ENCODE data around the gene PGM5. TPM values are rescaled to one million over a fixed set of nuclear protein-coding genes. Genes with fewer than 3 reads are reported as not detected.

The PGM5 gene
- total RNA-seq, 4 donors from 2014 or later, result 153 to 289 (median 274) TPM

DNA sequence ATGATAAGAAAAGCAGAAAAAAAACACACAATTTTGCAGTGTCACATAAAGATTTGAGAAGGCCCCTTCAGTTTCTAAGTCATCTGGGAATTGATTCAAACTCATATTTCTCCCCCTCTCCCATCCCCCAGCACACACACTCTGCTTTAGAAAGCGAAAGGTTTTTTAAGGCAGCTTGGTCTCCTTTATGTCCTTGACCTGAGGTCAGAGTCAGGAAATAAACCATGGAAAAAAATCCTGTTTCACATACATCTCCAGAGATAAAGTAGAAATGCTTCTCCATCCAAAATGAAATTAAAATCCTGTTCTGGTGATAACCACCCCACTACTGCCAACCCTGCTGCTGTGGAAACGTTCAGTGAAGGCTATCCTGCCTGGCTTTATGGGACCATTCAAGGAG lies 131.7 kb downstream of the PGM5 start:
- DNase-seq, result no peak
- Histone ChIP-seq H3K27ac (peak overlapping the region; percentile 51 to 61), H3K9me3 (peaks cover 0 to 2% of the 10 kb centered on the region in 2 donors), H3K27me3 (no peaks in the 10 kb centered on the region), H3K4me1 (peaks cover 3 to 8% of the 10 kb centered on the region in 2 donors), H3K4me3 (no peak overlapping the region), H3K36me3 (no peaks in the 10 kb centered on the region)
- intact Hi-C loops (cut with DNase I; ENCODE audit: low total_unique reads), result no loop called here
- TF ChIP-seq, protein P1, sequence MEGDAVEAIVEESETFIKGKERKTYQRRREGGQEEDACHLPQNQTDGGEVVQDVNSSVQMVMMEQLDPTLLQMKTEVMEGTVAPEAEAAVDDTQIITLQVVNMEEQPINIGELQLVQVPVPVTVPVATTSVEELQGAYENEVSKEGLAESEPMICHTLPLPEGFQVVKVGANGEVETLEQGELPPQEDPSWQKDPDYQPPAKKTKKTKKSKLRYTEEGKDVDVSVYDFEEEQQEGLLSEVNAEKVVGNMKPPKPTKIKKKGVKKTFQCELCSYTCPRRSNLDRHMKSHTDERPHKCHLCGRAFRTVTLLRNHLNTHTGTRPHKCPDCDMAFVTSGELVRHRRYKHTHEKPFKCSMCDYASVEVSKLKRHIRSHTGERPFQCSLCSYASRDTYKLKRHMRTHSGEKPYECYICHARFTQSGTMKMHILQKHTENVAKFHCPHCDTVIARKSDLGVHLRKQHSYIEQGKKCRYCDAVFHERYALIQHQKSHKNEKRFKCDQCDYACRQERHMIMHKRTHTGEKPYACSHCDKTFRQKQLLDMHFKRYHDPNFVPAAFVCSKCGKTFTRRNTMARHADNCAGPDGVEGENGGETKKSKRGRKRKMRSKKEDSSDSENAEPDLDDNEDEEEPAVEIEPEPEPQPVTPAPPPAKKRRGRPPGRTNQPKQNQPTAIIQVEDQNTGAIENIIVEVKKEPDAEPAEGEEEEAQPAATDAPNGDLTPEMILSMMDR (IDR thresholded peaks at IDR 0.05), result no peak
- TF ChIP-seq POLR2A (IDR thresholded peaks at IDR 0.05), result no peak

- H3K4me1 ChIP-seq, result peaks cover 7 to 8% of the 10 kb centered on the region in 2 donors
- no peak for DNase-seq
- H3K4me3 ChIP-seq, result no peak overlapping the region
- peaks cover 0 to 2% of the 10 kb centered on the region in 2 donors for H3K9me3 ChIP-seq
- H3K27ac ChIP-seq, result peak overlapping the region; percentile 51 to 90
- no peaks in the 10 kb centered on the region for H3K36me3 ChIP-seq
- intact Hi-C loops (cut with DNase I; ENCODE audit: low total_unique reads), result no loop called here
- H3K27me3 ChIP-seq, result no peaks in the 10 kb centered on the region
- no peak for TF ChIP-seq POLR2A (IDR thresholded peaks at IDR 0.05)
- TF ChIP-seq, protein P1 (IDR thresholded peaks at IDR 0.05), result no peak
Observed at GRCh38 chr9:68489646-68490045, 133.2 kb downstream of the PGM5 start.

DNA sequence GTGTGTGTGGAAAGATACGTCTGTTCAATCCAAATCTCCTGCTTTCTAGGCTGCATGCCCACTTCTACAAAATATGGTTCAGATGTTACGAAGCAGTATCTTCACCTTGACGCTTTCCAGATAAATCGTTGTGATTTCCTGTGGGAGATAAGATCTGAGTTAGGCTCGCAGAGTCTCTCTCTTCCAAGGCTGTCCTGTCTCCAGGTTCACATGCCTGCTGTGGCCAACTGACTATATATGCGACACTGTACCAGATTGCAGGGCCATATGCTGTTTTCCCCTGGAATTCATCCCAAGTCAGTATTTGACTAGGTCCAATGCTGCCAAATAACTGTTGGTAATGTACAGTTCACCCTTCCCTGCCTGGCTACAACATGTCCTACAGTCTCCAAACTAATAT lies 136.4 kb downstream of the PGM5 start:
- no peaks in the 10 kb centered on the region for H3K9me3 ChIP-seq
- peak overlapping the region; percentile 62 to 90 for H3K27ac ChIP-seq
- no peak overlapping the region for H3K4me3 ChIP-seq
- intact Hi-C loops (cut with DNase I; ENCODE audit: low total_unique reads), result no loop called here
- H3K27me3 ChIP-seq, result no peaks in the 10 kb centered on the region
- H3K4me1 ChIP-seq, result peaks cover 8 to 13% of the 10 kb centered on the region in 2 donors
- TF ChIP-seq, protein P1 (IDR thresholded peaks at IDR 0.05), result no peak
- TF ChIP-seq POLR2A (IDR thresholded peaks at IDR 0.05), result no peak
- no peak for DNase-seq
- no peaks in the 10 kb centered on the region for H3K36me3 ChIP-seq

GRCh38 chr9:68493541-68493940 lies 137.1 kb downstream of the PGM5 start:
- intact Hi-C loops (cut with DNase I; ENCODE audit: low total_unique reads), result no loop called here
- Histone ChIP-seq H3K36me3 (no peaks in the 10 kb centered on the region), H3K4me3 (no peak overlapping the region), H3K4me1 (peaks cover 6 to 8% of the 10 kb centered on the region in 2 donors), H3K9me3 (no peaks in the 10 kb centered on the region), H3K27ac (peak overlapping the region; percentile 62 to 90), H3K27me3 (no peaks in the 10 kb centered on the region)
- TF ChIP-seq POLR2A (IDR thresholded peaks at IDR 0.05), result no peak
- TF ChIP-seq, protein P1 (IDR thresholded peaks at IDR 0.05), result no peak
- no peak for DNase-seq

- Histone ChIP-seq H3K4me1 (peaks cover 6 to 8% of the 10 kb centered on the region in 2 donors), H3K27ac (peak overlapping the region; percentile 62 to 90), H3K36me3 (no peaks in the 10 kb centered on the region), H3K9me3 (no peaks in the 10 kb centered on the region), H3K4me3 (no peak overlapping the region), H3K27me3 (no peaks in the 10 kb centered on the region)
- intact Hi-C loops (cut with DNase I; ENCODE audit: low total_unique reads), result no loop called here
- DNase-seq, result no peak
- TF ChIP-seq POLR2A (IDR thresholded peaks at IDR 0.05), result no peak
- TF ChIP-seq, protein P1 (IDR thresholded peaks at IDR 0.05), result no peak
Observed at GRCh38 chr9:68493958-68494577, 137.7 kb downstream of the PGM5 start.

All from uterus (tissue), 4 donors.